Heart right ventricle (tissue), 16 donors: ENCODE data around the gene SEMA3A. TPM values are rescaled to one million over a fixed set of nuclear protein-coding genes. Genes with fewer than 3 reads are reported as not detected.
"Not testable (repeated sequence)": the region's sequence is repeated elsewhere in the genome, so short reads cannot be mapped to it uniquely, and the experiment has no call there.

ENCODE experiments used
- ATAC-seq, 8 donors: fragments of 200-7000 bp; cut with Tn5 transposase; one replicate each; pipeline ENCODE4 v1.9.1; 2020; ENCODE audit warnings: mild to moderate bottlenecking in 8 of 8, moderate library complexity in 8 of 8, moderate number of reproducible peaks in 1 of 8
- DNase-seq, 2 donors: peaks; one replicate each; pipeline ENCODE4 v3.0.0-alpha.2; 2020
- H3K27ac ChIP-seq, 10 donors: fragments of 200-600 bp; sonication (generic) in 2 of 10; one replicate each; pipeline versions ENCODE4 v1.5.0 to v1.8.0; 2020 to 2022; ENCODE audit warnings: mild to moderate bottlenecking in 3 of 10
- H3K27me3 ChIP-seq, 7 donors: fragments of 200-600 bp; one replicate each; pipeline ENCODE4 v1.8.0; 2021 to 2022; ENCODE audit warnings: mild to moderate bottlenecking in 2 of 7
- H3K36me3 ChIP-seq, 9 donors: fragments of 200-600 bp; sonication (generic) in 1 of 9; one replicate each; pipeline versions ENCODE4 v1.5.0 to v1.8.0; 2020 to 2022; ENCODE audit warnings: mild to moderate bottlenecking in 2 of 9
- H3K4me1 ChIP-seq, 9 donors: fragments of 200-600 bp; sonication (generic) in 1 of 9; one replicate each; pipeline versions ENCODE4 v1.5.0 to v1.8.0; 2020 to 2022; ENCODE audit warnings: mild to moderate bottlenecking in 4 of 9
- H3K4me3 ChIP-seq, 10 donors: fragments of 200-600 bp; sonication (generic) in 2 of 10; one replicate each; pipeline versions ENCODE4 v1.5.0 to v1.8.0; 2020 to 2022; ENCODE audit warnings: mild to moderate bottlenecking in 7 of 10, moderate library complexity in 2 of 10
- H3K9me3 ChIP-seq, 11 donors: fragments of 200-600 bp in 10 of 11; sonication (generic) in 2 of 11; one replicate each; pipeline versions ENCODE4 v1.5.0 to v1.8.0; 2013 to 2022; ENCODE audit warnings: mild to moderate bottlenecking in 2 of 11, control low read depth in 1 of 11, moderate library complexity in 1 of 11
- WGBS, 2 donors: extraction: QIAGEN DNeasy Blood & Tissue Kit; methylation state at CpG; one replicate each; pipeline ENCODE4 v1.1.7; 2013; ENCODE audit warnings: inconsistent platforms in 1 of 2; 5-methylcytosine and 5-hydroxymethylcytosine counted together
- intact Hi-C, 10 donors: fragments of 100-400 bp; cut with DNase I; formaldehyde crosslinking; loops; one replicate each; pipeline versions ENCODE4 v1.11.1 to v1.14.2; 2022
- polyA plus RNA-seq, 2 donors: library from polyadenylated mRNA; stranded (reverse); fragments of 200-250 nt; gene quantifications; one replicate each; pipeline ENCODE4 v1.2.3, GENCODE V29; 2013
- total RNA-seq, 10 donors: library from RNA; stranded (reverse); fragmentation: NEBNext Ultra II Directional in 3 of 10; extraction: Animal tissue kit (Norgen Biotek cat#: 25700) in 3 of 10; gene quantifications; one replicate each; pipeline versions ENCODE4 v1.2.1 to v1.2.4, GENCODE V29; 2021 to 2023
- TF ChIP-seq, protein P1 (sequence below), 9 donors: fragments of 200-600 bp; sonication (generic) in 2 of 9; IDR thresholded peaks; one replicate each; pipeline versions ENCODE4 v1.5.0 to v1.8.0; 2021 to 2022; ENCODE audit warnings: antibody characterized with exemption in 9 of 9, mild to moderate bottlenecking in 5 of 9, moderate library complexity in 1 of 9
- donor health status: Arrhythmogenic right ventricular cardiomyopathy.
- donor health status: ischemic (EF 13 %, LVEDD 7.1; RV severe dilation, severe dysfunction).
- donor health status: healthy with polysubstance abuse.
- donor health status: DM: no; HTN: yes; CAD: no.
- donor health status: DM: no; HTN: no; CAD: no.
- donor health status: ischemic (EF 25% LVEDD 6.9; RV normal size, moderate dysfunction).
- donor health status: ischemic (EF 25% LVEDD 5.7; RV mildly dilated, moderate dysfunction).
- donor health status: healthy.
- donor health status: DM: yes; HTN: yes; CAD: no.
- donor health status: Ischemic cardiomyopathy.
- donor health status: ischemic (EF 35%, LVEDD 5.7; RV mildly dilated, moderate dysfunction).
- donor health status: nonischemic (EF 11% LVEDD 7.7; RV severe dilation, severe dysfunction).
- donor health status: DM: yes; HTN: yes; CAD: no.
- donor health status: PGD.
- donor health status: ischemic (EF 29% LVEDD 5.4; RV normal size, mild dysfunction).
- donor health status: nonischemic (EF 23%, LVEDD 6.1; RV moderate dilation, normal function).

Gene SEMA3A
- total and polyA plus RNA-seq, 12 donors: 0.19 to 5.3 (median 1.5) TPM

DNA sequence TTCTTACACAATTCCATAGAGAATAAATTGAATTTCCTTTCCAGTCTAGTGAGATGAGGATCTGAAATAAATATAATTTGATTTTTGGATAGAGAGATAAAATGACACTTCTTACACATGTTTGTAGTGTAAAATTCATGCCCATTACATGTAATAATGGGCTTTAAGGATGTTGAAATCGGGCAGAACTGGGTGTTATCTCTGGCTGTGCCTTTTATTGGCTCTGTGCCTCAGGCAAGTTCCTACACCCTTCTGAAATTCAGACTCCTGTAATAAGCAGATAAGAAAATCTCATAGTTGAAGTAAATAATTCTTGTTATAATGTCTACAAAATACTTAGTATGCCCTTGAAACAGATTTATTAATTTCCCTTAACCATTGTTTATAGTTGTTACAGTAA is 125.6 kb downstream of the SEMA3A start:
- WGBS, 2 donors: 7 to 8% methylated on average over 1 of the region's 1 CpG
- Histone ChIP-seq H3K36me3 (no peaks in the 10 kb centered on the region), H3K4me3 (no peak overlapping the region), H3K9me3 (no peaks in the 10 kb centered on the region), H3K4me1 (peaks cover 0 to 3% (median 0%) of the 10 kb centered on the region in 9 donors), H3K27me3 (no peaks in the 10 kb centered on the region), H3K27ac (no peak overlapping the region)
- DNase-seq (no peak), ATAC-seq (no peak)
- intact Hi-C loops: no loop called here
- TF ChIP-seq, protein P1, sequence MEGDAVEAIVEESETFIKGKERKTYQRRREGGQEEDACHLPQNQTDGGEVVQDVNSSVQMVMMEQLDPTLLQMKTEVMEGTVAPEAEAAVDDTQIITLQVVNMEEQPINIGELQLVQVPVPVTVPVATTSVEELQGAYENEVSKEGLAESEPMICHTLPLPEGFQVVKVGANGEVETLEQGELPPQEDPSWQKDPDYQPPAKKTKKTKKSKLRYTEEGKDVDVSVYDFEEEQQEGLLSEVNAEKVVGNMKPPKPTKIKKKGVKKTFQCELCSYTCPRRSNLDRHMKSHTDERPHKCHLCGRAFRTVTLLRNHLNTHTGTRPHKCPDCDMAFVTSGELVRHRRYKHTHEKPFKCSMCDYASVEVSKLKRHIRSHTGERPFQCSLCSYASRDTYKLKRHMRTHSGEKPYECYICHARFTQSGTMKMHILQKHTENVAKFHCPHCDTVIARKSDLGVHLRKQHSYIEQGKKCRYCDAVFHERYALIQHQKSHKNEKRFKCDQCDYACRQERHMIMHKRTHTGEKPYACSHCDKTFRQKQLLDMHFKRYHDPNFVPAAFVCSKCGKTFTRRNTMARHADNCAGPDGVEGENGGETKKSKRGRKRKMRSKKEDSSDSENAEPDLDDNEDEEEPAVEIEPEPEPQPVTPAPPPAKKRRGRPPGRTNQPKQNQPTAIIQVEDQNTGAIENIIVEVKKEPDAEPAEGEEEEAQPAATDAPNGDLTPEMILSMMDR (IDR thresholded peaks at IDR 0.05): no peak

DNA sequence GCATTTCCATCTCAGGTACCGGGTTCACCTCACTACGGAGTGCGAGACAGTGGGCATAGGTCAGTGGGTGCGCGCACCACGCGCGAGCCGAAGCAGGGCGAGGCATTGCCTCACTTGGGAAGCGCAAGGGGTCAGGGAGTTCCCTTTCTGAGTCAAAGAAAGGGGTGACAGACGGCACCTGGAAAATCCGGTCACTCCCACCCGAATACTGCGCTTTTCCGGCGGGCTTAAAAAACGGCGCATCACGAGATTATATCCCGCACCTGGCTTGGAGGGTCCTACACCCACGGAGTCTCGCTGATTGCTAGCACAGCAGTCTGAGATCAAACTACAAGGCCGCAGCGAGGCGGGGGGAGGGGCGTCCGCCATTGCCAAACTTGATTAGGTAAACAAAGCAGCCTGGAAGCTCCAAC is 132.1 kb downstream of the SEMA3A start:
- DNase-seq, H3K27me3 ChIP-seq, intact Hi-C loops, H3K4me3 ChIP-seq, H3K4me1 ChIP-seq, H3K27ac ChIP-seq, H3K9me3 ChIP-seq, H3K36me3 ChIP-seq, ATAC-seq: not testable (repeated sequence)
- WGBS, 2 donors: 94 to 98% methylated on average over 28 of the region's 28 CpGs

DNA sequence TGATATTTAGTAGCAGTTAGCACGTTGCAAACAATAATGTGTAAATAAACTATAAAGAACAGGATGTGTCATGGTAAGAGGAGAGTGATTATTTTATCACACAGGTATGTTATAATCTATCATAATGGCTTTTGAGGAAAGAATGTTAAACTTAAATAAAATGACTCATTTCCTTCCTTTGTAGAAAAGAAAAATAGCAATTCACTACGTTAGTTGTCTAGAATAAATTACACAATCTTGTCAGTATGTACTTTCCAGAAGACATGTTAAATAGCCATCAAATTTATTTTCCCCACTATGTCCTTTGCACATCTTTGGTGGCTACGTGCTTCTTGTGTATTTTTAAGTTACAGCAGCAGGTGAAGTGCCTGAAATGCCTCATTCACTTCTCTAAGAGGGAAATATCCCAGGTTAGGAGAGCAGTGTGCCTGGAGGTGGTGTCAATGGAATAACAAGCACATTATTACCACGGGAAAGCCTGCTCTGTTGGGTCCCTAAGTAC is 133.8 kb downstream of the SEMA3A start:
- TF ChIP-seq, protein P1 (IDR thresholded peaks at IDR 0.05): no peak
- WGBS, 2 donors: 62 to 68% methylated on average over 4 of the region's 4 CpGs
- H3K27me3 ChIP-seq: no peaks in the 10 kb centered on the region
- ATAC-seq (no peak), DNase-seq (no peak)
- intact Hi-C loops: no loop called here
- no peaks in the 10 kb centered on the region for H3K4me1 ChIP-seq
- no peak overlapping the region for H3K27ac ChIP-seq
- H3K36me3 ChIP-seq: no peaks in the 10 kb centered on the region
- H3K9me3 ChIP-seq: no peaks in the 10 kb centered on the region
- no peak overlapping the region for H3K4me3 ChIP-seq

DNA sequence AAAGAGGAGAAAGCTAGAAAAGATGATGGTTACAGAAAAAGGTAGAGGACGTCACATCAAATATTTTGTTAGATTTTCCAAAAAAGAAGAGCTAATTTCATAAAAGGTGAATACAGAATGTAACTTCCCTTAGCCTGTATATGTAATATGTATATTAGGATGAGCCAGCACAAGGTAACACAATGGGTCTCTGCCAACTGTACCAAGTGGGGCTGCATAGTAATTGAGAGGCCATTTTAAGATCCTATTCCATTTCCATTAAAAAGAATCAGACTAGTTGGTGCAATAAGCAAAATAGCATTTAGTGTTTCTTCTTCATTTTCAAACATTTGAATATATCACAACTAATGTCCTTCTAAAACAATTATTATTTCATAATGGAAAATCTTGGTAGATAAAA is 134.6 kb downstream of the SEMA3A start:
- TF ChIP-seq, protein P1 (IDR thresholded peaks at IDR 0.05): no peak
- DNase-seq (no peak), ATAC-seq (no peak)
- H3K9me3 ChIP-seq: no peaks in the 10 kb centered on the region
- no peaks in the 10 kb centered on the region for H3K4me1 ChIP-seq
- intact Hi-C loops: no loop called here
- H3K36me3 ChIP-seq: no peaks in the 10 kb centered on the region
- no peak overlapping the region for H3K4me3 ChIP-seq
- no peak overlapping the region for H3K27ac ChIP-seq
- 98 to 100% methylated on average over 1 of the region's 1 CpG for WGBS, 2 donors
- no peaks in the 10 kb centered on the region for H3K27me3 ChIP-seq

DNA sequence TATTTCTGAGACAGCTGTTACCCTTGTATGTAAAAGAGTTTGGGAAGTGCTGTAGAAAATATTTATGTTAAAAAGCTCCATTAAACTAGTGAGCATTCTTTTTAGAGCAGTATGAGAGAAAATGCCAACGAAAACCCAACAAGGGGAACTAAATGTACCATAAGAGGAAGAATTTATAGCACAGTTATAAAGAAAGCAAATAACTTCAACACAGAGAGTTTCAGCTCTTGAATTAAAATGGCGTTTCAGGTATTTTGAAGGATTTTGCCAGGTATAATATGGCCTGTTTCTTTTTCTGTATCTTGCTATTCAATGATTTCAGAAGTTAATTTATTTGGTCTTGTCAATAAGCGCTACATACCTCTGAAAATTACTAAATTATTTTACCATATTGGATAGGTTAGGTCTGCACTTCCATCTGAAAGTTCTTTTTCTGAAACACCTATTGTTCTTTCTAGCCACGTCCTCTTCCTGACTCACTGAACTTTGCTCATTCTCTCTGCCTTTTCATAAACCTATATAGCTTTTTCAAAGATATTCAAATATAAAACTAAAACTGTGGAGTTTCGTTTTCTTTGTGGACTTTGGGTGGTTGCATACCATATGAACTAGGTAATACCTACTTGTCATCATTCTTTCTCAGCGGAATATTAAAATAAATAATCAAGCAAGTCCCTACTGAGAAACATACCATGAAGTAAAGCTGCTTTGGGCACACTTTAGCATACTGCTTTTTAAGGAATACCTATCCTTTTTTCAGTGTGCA is 136.1 kb downstream of the SEMA3A start:
- TF ChIP-seq, protein P1 (IDR thresholded peaks at IDR 0.05): no peak
- 68 to 75% methylated on average over 6 of the region's 6 CpGs for WGBS, 2 donors
- no peak overlapping the region for H3K4me3 ChIP-seq
- ATAC-seq: no peak
- no peaks in the 10 kb centered on the region for H3K27me3 ChIP-seq
- H3K27ac ChIP-seq: no peak overlapping the region
- no peaks in the 10 kb centered on the region for H3K9me3 ChIP-seq
- no peaks in the 10 kb centered on the region for H3K36me3 ChIP-seq
- no peaks in the 10 kb centered on the region for H3K4me1 ChIP-seq
- intact Hi-C loops: no loop called here
- DNase-seq: no peak
